Panc1 (cell line): ENCODE data around the gene EIF5A. TPM values are rescaled to one million over a fixed set of nuclear protein-coding genes. Genes with fewer than 3 reads are reported as not detected.

Experiments
- ATAC-seq: fragments of 200-7000 bp; cut with Tn5 transposase; 2 replicates; pipeline ENCODE4 v1.9.1; 2020; ENCODE audit warnings: mild to moderate bottlenecking, moderate library complexity
- BruUV-seq: library from RNA; stranded (reverse); fragments of 400-500 nt; replicated peaks from 2 replicates; lab custom pipeline; 2021; lab: Mats Ljungman, UMichigan
- CTCF ChIA-PET: fragments of 300-600 bp; sonication (Branson Sonifier 250); formaldehyde crosslinking; loops from one replicate; lab custom pipeline; 2022; ENCODE audit warnings: antibody characterized with exemption; lab: Charles Lee
- POLR2A ChIA-PET: fragments of 300-600 bp; sonication (Branson Sonifier 250); formaldehyde crosslinking; loops from one replicate; lab custom pipeline; 2022; ENCODE audit warnings: antibody characterized with exemption; lab: Charles Lee
- DNase-seq: peaks from one replicate; pipeline ENCODE4 v3.0.0-alpha.2; 2010; ENCODE audit warnings: low read depth, low spot score
- H3K27ac ChIP-seq: 2 replicates; pipeline ENCODE4 v1.5.1; 2011; ENCODE audit warnings: mild to moderate bottlenecking, low read length, inconsistent platforms
- H3K27me3 ChIP-seq: fragments of 200-500 bp; sonication (Bioruptor generic); 2 replicates; pipeline ENCODE4 v1.6.0; 2014; ENCODE audit warnings: low read length, inconsistent platforms; ENCODE audit not compliant: control insufficient read depth, insufficient read depth
- H3K36me3 ChIP-seq: fragments of 200-500 bp; sonication (Bioruptor generic); 2 replicates; pipeline ENCODE4 v1.5.1; 2014; ENCODE audit warnings: inconsistent platforms, mild to moderate bottlenecking, low read length, moderate library complexity; ENCODE audit not compliant: control insufficient read depth, insufficient read depth
- H3K4me1 ChIP-seq: 2 replicates; pipeline ENCODE4 v1.5.1; 2011; ENCODE audit warnings: inconsistent platforms, mild to moderate bottlenecking, low read length, moderate library complexity; ENCODE audit not compliant: control insufficient read depth, insufficient read depth
- H3K4me3 ChIP-seq, 2 experiments: 2 replicates each; pipeline ENCODE4 v1.5.1; 2011 to 2012; ENCODE audit warnings: low read depth in 2 of 2, low read length in 2 of 2, mild to moderate bottlenecking in 2 of 2, inconsistent platforms in 1 of 2, moderate library complexity in 1 of 2
- H3K9me3 ChIP-seq: fragments of 200-500 bp; sonication (Bioruptor generic); 2 replicates; pipeline ENCODE4 v1.5.1; 2014; ENCODE audit warnings: low read depth, mild to moderate bottlenecking, inconsistent platforms, low read length, moderate library complexity; ENCODE audit not compliant: control insufficient read depth, insufficient read depth
- CTCF ChIP-seq: fragments of 450-650 bp; IDR thresholded peaks from 2 replicates; pipeline ENCODE4 v1.5.1; 2017; ENCODE audit warnings: mild to moderate bottlenecking
- SIN3A ChIP-seq: IDR thresholded peaks from 2 replicates; pipeline ENCODE4 v1.6.1; 2012; ENCODE audit warnings: low read depth, mild to moderate bottlenecking, low read length, moderate library complexity, borderline replicate concordance; ENCODE audit not compliant: insufficient read depth
- TCF7L2 ChIP-seq: IDR thresholded peaks from 2 replicates; pipeline ENCODE4 v1.6.1; 2011; ENCODE audit warnings: mild to moderate bottlenecking, low read depth, low read length, inconsistent platforms
- in situ Hi-C: cut with HindIII; loops from 2 replicates; pipeline ENCODE4 v1.10.0; 2016; ENCODE audit warnings: low sequenced_read_pairs, low pct_unique_long_range_greater_than_20kb
- intact Hi-C: fragments of 100-400 bp; cut with micrococcal nuclease; formaldehyde crosslinking; loops from one replicate; pipeline ENCODE4 v1.10.0; 2022; ENCODE audit not compliant: unreplicated experiment
- total RNA-seq: library from RNA; stranded (reverse); gene quantifications from one replicate; pipeline ENCODE4 v1.2.1, GENCODE V29; 2021; ENCODE audit not compliant: unreplicated experiment
- TF ChIP-seq, protein P1 (sequence below), 2 experiments: IDR thresholded peaks; 2 replicates each; pipeline ENCODE4 v1.6.1; 2011 to 2012; ENCODE audit warnings: low read depth in 2 of 2, control low read depth in 1 of 2, low read length in 1 of 2, mild to moderate bottlenecking in 1 of 2, moderate library complexity in 1 of 2; ENCODE audit not compliant: insufficient read depth in 1 of 2

EIF5A gene
- total RNA-seq, 1 experiment from 2014 or later, result 728 TPM

DNA sequence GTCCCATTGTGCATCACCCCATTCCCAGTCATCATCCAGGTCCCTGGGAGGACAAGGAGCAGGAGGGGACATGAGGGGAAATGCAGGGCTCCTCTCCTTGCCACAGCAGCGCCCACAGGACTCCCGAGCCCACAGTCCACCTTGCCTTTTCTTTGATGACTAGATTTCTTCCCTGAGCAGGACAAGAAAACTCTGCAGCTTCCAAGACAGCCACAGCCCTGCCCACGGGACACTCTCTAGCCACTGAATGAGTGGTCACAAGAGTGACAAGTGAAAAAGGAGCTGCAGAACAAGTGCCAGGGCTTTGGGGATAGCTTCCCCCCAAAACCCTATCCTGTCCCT lies 17.0 kb downstream of the EIF5A start:
- no peaks in the 10 kb centered on the region for H3K9me3 ChIP-seq
- DNase-seq (no peak), ATAC-seq (no peak)
- H3K36me3 ChIP-seq, result peaks cover 3% of the 10 kb centered on the region
- POLR2A ChIA-PET, result no interaction called here
- no peak overlapping the region for H3K4me3 ChIP-seq
- BruUV-seq, result TSS peak; percentile 40
- intact Hi-C loops, result no loop called here
- peaks cover 4% of the 10 kb centered on the region; the same call in 1 of the 2 replicates for H3K4me1 ChIP-seq
- in situ Hi-C loops, result no loop called here
- H3K27me3 ChIP-seq, result no peaks in the 10 kb centered on the region
- TF ChIP-seq, protein P1, sequence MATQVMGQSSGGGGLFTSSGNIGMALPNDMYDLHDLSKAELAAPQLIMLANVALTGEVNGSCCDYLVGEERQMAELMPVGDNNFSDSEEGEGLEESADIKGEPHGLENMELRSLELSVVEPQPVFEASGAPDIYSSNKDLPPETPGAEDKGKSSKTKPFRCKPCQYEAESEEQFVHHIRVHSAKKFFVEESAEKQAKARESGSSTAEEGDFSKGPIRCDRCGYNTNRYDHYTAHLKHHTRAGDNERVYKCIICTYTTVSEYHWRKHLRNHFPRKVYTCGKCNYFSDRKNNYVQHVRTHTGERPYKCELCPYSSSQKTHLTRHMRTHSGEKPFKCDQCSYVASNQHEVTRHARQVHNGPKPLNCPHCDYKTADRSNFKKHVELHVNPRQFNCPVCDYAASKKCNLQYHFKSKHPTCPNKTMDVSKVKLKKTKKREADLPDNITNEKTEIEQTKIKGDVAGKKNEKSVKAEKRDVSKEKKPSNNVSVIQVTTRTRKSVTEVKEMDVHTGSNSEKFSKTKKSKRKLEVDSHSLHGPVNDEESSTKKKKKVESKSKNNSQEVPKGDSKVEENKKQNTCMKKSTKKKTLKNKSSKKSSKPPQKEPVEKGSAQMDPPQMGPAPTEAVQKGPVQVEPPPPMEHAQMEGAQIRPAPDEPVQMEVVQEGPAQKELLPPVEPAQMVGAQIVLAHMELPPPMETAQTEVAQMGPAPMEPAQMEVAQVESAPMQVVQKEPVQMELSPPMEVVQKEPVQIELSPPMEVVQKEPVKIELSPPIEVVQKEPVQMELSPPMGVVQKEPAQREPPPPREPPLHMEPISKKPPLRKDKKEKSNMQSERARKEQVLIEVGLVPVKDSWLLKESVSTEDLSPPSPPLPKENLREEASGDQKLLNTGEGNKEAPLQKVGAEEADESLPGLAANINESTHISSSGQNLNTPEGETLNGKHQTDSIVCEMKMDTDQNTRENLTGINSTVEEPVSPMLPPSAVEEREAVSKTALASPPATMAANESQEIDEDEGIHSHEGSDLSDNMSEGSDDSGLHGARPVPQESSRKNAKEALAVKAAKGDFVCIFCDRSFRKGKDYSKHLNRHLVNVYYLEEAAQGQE (IDR thresholded peaks at IDR 0.05; ENCODE audit: insufficient read depth in 1 of 2, low read depth in 2 of 2, low read length in 1 of 2), result no peak
- H3K27ac ChIP-seq, result no peak overlapping the region
- CTCF ChIA-PET, result no interaction called here

GRCh38 chr17:7325031-7325528 lies 17.7 kb downstream of the EIF5A start:
- no TSS peak for BruUV-seq
- ChIA-PET CTCF (no interaction called here), POLR2A (no interaction called here)
- peaks cover 3% of the 10 kb centered on the region for H3K36me3 ChIP-seq
- no peak for TF ChIP-seq TCF7L2
- no peak for TF ChIP-seq SIN3A
- no peak for TF ChIP-seq CTCF
- TF ChIP-seq, protein P1 (IDR thresholded peaks at IDR 0.05; ENCODE audit: insufficient read depth in 1 of 2, low read depth in 2 of 2, low read length in 1 of 2), result no peak
- DNase-seq (no peak), ATAC-seq (no peak)
- peaks cover 4% of the 10 kb centered on the region; the same call in 1 of the 2 replicates for H3K4me1 ChIP-seq
- in situ Hi-C loops, result no loop called here
- intact Hi-C loops, result no loop called here
- no peaks in the 10 kb centered on the region for H3K9me3 ChIP-seq
- no peaks in the 10 kb centered on the region for H3K27me3 ChIP-seq
- H3K4me3 ChIP-seq, result no peak overlapping the region
- H3K27ac ChIP-seq, result no peak overlapping the region
